T-helper 17 cell (primary cell): Measurements from ENCODE around the gene PDGFB. TPM values are rescaled to one million over a fixed set of nuclear protein-coding genes. Genes with fewer than 3 reads are reported as not detected.
A peak's percentile ranks its signal among the peaks of the same experiment; 100 is the strongest.

Experiments used
- ATAC-seq: fragments of 150-1000 bp; cut with Tn5 transposase; 2 replicates; pipeline ENCODE4 v1.10.0; 2021; ENCODE audit warnings: mild to moderate bottlenecking, moderate library complexity
- DNase-seq, 3 donors: peaks; one replicate each; pipeline versions ENCODE4 v3.0.0 to v3.0.0-alpha.2; 2020 to 2021
- H3K9me3 ChIP-seq: one replicate; pipeline ENCODE4 v1.7.0; 2013; ENCODE audit warnings: low read length, mild to moderate bottlenecking; ENCODE audit not compliant: control insufficient read depth, poor library complexity, severe bottlenecking
- H3K27ac Mint-ChIP-seq: one replicate; pipeline ENCODE4 v1.8.0; 2022; ENCODE audit warnings: mild to moderate bottlenecking, moderate library complexity, mixed read lengths
- H3K27me3 Mint-ChIP-seq: one replicate; pipeline ENCODE4 v1.8.0; 2022; ENCODE audit warnings: mixed read lengths
- H3K36me3 Mint-ChIP-seq: one replicate; pipeline ENCODE4 v1.8.0; 2022; ENCODE audit warnings: low read depth, mixed read lengths
- H3K4me1 Mint-ChIP-seq: one replicate; pipeline ENCODE4 v1.8.0; 2022; ENCODE audit warnings: mild to moderate bottlenecking, mixed read lengths
- H3K4me3 Mint-ChIP-seq: one replicate; pipeline ENCODE4 v1.8.0; 2022; ENCODE audit warnings: mild to moderate bottlenecking, moderate library complexity, mixed read lengths
- total RNA-seq, 4 donors: library from RNA in 2 of 4; stranded (reverse) in 2 of 4; gene quantifications; one replicate each; pipeline ENCODE4 v1.2.3 and lab custom pipeline; 2022 to 2026

PDGFB gene
- total RNA-seq, 2 donors from 2014 or later: 2.8 to 4.4 TPM

DNA sequence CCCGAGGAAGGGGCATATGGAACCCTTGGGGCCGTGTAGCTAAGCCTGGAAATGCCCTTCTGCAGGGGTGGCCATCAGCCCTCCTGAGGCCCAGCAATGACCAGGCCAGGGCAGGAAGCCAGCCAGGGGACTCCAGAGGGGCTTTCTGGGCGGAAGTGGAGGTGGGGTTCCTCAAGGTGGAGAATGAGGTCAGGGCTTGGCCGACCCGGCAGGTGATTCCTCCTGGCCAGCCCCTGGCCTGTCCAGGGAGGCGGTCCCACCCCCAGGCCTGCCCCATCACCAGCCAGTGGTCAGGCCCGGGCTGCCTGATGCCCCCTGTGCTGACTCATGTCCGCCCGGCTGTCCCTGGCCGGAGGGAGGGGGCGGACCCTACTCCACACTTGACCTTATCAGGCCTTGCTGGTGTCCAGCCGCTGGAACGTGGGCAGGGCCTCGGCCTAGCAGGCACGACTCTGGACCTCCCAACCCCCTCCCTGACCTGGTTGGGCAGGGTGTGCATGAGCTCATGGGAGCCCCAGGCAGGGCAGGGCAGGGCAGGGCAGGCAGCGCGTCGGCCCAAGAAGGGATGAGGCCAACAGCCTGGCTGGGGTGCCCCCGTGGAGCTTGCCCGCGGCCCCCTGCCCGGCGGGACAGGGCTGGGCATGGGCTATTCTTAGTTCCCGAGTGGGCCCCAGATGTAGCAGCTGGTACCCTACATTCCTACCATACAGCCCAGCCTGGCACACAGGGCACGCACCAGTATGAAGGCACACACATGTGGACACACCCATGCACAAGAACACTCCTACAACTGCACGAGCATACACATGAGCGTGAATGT is 38.8 kb upstream of the PDGFB start:
- H3K27me3 Mint-ChIP-seq: no peaks in the 10 kb centered on the region
- H3K4me1 Mint-ChIP-seq: peaks cover 2% of the 10 kb centered on the region
- H3K27ac Mint-ChIP-seq: no peak overlapping the region
- no peak overlapping the region for H3K4me3 Mint-ChIP-seq
- peaks cover 2% of the 10 kb centered on the region for H3K9me3 ChIP-seq
- peaks cover 4% of the 10 kb centered on the region for H3K36me3 Mint-ChIP-seq
- DNase-seq (no peak), ATAC-seq (no peak)

- no peaks in the 10 kb centered on the region for H3K27me3 Mint-ChIP-seq
- peaks cover 4% of the 10 kb centered on the region for H3K36me3 Mint-ChIP-seq
- no peak for ATAC-seq
- peaks cover 2% of the 10 kb centered on the region for H3K9me3 ChIP-seq
- no peak overlapping the region for H3K4me3 Mint-ChIP-seq
- H3K27ac Mint-ChIP-seq: peak overlapping the region; percentile 37
- H3K4me1 Mint-ChIP-seq: peaks cover 2% of the 10 kb centered on the region
- no peak for DNase-seq
Measured at GRCh38 chr22:39282645-39283321, 38.0 kb upstream of the PDGFB start.

DNA sequence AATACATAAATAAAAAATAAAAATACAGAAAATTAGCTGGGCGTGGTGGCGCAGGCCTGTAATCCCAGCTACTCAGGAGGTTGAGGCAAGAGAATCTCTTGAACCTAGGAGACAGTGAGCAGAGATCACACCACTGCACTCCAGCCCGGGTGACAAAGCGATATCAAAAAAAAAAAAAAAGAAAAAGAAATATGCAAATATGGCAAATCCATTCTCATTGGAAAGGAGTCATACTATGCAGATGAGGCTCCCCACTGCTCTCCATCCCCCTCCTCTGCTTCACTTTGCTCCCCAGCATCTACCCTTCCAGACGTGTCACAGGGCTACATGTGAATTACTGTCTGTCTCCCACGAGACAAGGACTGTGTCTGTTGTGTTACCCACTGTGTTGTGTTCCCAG is 36.3 kb upstream of the PDGFB start:
- no peak for ATAC-seq
- peaks cover 2% of the 10 kb centered on the region for H3K4me1 Mint-ChIP-seq

DNA sequence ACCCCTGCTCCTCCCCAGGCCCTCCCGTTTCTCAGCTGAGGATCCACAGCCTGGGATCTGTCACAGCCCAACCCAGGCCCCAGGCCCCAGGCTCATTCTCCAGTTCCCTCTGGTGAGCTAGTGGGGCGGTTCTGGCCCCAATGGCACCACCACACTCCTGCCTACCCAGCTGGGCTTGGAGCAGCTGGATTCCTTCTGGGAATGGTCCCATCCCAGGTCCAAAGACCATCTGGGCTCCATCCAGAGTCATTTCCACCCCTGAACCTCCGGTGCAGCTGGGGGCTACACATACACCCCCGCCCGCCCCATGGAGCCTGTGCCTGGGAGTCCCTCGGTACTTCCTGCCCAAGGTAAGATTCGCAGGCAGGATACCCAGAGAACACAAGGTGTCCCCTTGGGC is 35.5 kb upstream of the PDGFB start:
- no peak for DNase-seq
- no peak for ATAC-seq
- Mint-ChIP-seq H3K4me3 (no peak overlapping the region), H3K36me3 (no peaks in the 10 kb centered on the region), H3K4me1 (peaks cover 2% of the 10 kb centered on the region), H3K27ac (no peak overlapping the region), H3K27me3 (peaks cover 5% of the 10 kb centered on the region)
- H3K9me3 ChIP-seq: peaks cover under 1% of the 10 kb centered on the region

More for the DNA sequence above, 36.3 kb upstream of the PDGFB start:
- peaks cover 3% of the 10 kb centered on the region for H3K27me3 Mint-ChIP-seq
- no peak for DNase-seq
- H3K4me3 Mint-ChIP-seq: no peak overlapping the region
- peaks cover 2% of the 10 kb centered on the region for H3K9me3 ChIP-seq
- H3K27ac Mint-ChIP-seq: no peak overlapping the region
- peaks cover 4% of the 10 kb centered on the region for H3K36me3 Mint-ChIP-seq

DNA sequence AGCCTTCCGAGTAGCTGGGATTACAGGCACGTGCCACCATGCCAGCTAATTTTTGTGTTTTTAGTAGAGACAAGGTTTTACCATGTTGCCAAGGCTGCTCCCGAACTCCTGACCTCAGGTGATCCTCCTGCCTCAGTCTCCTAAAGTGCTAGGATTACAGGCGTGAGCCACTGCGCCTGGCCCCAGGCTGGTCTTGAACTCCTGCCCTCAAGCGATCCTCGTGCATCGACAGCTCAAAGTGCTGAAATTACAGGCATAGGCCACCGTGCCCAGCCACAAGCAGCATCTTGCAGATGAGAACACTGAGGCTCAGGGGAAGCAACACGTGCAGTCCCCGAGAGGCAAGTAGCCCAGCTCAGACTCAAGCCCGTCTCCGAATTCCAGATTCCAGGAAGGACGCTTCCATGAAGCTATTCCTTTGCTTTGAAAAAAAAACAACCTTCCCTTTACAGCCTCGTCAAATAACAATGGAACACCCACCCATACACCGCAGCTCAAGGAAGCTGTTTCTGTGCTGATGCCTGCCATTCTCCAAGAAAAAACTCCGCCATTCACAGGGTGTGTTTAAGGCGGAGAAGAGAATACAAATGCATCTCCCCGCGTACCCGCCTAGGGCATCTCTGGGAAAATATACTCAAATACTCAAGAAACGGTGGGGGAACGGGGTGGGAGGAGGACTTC is 34.5 kb upstream of the PDGFB start:
- Mint-ChIP-seq H3K4me1 (peaks cover 2% of the 10 kb centered on the region), H3K27me3 (peaks cover 5% of the 10 kb centered on the region), H3K36me3 (no peaks in the 10 kb centered on the region), H3K27ac (no peak overlapping the region), H3K4me3 (no peak overlapping the region)
- DNase-seq (no peak), ATAC-seq (no peak)
- no peaks in the 10 kb centered on the region for H3K9me3 ChIP-seq

- H3K4me3 Mint-ChIP-seq: no peak overlapping the region
- no peaks in the 10 kb centered on the region for H3K36me3 Mint-ChIP-seq
- H3K27me3 Mint-ChIP-seq: peaks cover 5% of the 10 kb centered on the region
- H3K4me1 Mint-ChIP-seq: peaks cover 2% of the 10 kb centered on the region
- no peaks in the 10 kb centered on the region for H3K9me3 ChIP-seq
- no peak overlapping the region for H3K27ac Mint-ChIP-seq
- ATAC-seq: no peak
- no peak for DNase-seq
Measured at GRCh38 chr22:39278040-39278439, 33.3 kb upstream of the PDGFB start.

- no peak overlapping the region for H3K4me3 Mint-ChIP-seq
- H3K27me3 Mint-ChIP-seq: peaks cover 5% of the 10 kb centered on the region
- no peak for ATAC-seq
- H3K4me1 Mint-ChIP-seq: no peaks in the 10 kb centered on the region
- no peak for DNase-seq
- H3K36me3 Mint-ChIP-seq: no peaks in the 10 kb centered on the region
- no peaks in the 10 kb centered on the region for H3K9me3 ChIP-seq
- H3K27ac Mint-ChIP-seq: no peak overlapping the region
Measured at GRCh38 chr22:39277142-39277607, 32.4 kb upstream of the PDGFB start.

DNA sequence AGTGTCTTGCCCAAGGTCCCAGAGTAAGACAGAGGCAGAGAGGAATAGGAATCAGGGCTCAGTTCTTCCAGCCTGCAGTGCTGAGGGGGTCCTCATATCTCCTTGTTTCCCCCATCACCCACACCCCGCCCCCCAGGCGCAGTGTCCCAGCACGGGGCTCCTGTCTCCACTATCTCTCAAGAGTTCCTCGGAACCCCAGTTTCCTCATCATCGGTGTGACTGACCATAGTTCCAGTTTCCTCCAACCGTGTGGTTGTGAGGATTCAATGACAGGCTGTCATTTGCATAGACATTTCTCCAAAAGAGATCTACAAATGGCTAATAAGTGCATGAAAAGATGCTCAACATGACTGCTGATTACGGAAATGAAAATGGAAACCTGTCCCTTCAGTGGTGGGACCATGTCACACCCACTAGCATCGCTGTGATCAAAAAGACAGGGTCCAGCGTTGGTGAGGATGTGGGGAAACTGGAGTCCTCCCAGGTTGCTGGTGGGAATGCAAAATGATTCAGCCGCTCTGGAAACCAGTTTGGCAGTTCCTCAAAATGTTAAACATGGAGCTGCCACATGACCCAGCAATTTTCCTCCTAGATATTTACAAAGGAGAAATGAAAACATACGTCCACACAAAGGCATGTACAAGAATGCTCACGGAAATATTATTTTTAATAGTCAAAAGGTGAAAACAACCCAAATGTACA is 31.8 kb upstream of the PDGFB start:
- no peaks in the 10 kb centered on the region for H3K4me1 Mint-ChIP-seq
- DNase-seq (no peak), ATAC-seq (no peak)
- peaks cover 5% of the 10 kb centered on the region for H3K27me3 Mint-ChIP-seq
- no peaks in the 10 kb centered on the region for H3K9me3 ChIP-seq
- H3K4me3 Mint-ChIP-seq: no peak overlapping the region
- no peak overlapping the region for H3K27ac Mint-ChIP-seq
- no peaks in the 10 kb centered on the region for H3K36me3 Mint-ChIP-seq

DNA sequence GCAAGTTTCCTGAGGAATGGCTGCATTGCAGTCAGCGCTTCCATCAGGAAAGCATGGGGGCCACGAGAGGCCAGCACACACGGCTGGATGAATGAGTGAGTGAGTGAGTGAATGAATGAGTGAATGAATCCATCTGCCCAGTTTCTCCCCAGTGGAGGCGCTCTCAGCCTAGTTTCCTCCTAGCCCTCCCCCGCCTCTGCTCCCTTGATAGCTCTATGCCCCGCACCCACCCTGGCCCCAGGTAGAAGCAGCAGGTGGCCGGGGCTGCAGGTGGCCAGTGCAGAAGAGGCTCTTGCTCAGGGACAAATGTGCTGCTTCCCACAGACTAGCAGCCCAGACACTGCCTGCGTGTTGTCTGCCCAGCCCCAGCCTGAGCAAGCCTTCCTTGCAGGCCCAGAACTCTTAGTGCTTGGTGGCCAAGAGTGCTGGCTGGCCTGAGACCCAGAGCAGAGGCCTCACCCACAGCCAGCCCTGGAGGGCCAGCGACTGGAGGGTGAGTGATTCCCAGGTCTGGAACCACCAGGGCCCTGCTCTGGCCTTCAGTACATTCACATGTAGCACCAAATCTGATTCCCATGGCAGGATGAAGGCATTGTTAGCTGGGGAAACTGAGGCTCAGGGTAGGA is 31.1 kb upstream of the PDGFB start:
- H3K27ac Mint-ChIP-seq: no peak overlapping the region
- H3K27me3 Mint-ChIP-seq: peaks cover 5% of the 10 kb centered on the region
- H3K4me3 Mint-ChIP-seq: no peak overlapping the region
- peaks cover 2% of the 10 kb centered on the region for H3K36me3 Mint-ChIP-seq
- no peaks in the 10 kb centered on the region for H3K4me1 Mint-ChIP-seq
- no peaks in the 10 kb centered on the region for H3K9me3 ChIP-seq
- ATAC-seq: no peak
- no peak for DNase-seq

DNA sequence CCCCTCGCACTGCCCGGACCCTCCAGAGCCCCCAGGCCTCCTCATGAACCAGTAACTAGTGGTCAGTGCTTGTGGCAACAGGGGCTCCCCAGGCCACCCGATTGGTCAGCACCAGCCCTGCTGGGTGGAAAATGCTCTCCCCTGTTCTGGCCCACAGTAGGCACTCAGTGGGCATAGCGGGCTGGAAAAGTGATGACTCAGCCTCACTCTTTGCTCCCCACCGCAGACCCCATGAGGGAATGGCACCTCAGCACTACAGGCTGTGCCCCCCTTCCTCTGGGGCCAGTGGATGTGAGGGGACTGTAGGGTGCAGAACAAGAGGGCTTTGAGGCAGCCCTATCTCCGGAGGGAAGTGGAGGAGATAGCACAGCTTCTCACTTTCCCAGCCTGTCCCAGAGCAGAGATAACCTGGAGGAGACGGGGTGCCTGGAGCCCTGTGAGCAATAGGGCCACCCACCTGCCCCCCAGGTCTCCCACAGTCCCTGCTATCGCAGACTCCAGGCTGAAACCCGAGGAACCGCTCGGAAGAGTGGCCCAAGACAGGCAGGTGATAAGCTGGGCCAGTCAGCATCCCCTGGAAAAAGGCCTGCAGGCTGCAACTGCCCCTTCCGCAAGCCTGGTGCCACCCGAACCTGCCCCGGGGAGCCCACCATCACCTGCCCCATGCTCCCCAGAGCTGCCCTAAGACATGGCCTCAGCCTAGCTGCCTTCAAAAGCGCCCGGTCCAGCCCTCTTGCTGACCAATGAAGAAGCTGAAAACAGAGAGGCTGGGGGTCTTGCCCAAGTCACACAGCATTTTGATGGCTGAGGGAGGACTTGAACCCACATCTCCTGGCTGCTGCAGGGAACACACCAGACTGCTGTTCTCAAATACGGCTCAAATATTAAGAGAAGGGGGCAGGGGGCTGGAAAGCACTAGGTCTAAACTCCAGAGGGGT is 29.4 kb upstream of the PDGFB start:
- ATAC-seq (no peak), DNase-seq (no peak)
- peaks cover 5% of the 10 kb centered on the region for H3K27me3 Mint-ChIP-seq
- H3K4me1 Mint-ChIP-seq: no peaks in the 10 kb centered on the region
- H3K27ac Mint-ChIP-seq: no peak overlapping the region
- H3K4me3 Mint-ChIP-seq: no peak overlapping the region
- peaks cover 2% of the 10 kb centered on the region for H3K36me3 Mint-ChIP-seq
- H3K9me3 ChIP-seq: no peaks in the 10 kb centered on the region

GRCh38 chr22:39270792-39271191 is 26.0 kb upstream of the PDGFB start:
- H3K27ac Mint-ChIP-seq: no peak overlapping the region

DNA sequence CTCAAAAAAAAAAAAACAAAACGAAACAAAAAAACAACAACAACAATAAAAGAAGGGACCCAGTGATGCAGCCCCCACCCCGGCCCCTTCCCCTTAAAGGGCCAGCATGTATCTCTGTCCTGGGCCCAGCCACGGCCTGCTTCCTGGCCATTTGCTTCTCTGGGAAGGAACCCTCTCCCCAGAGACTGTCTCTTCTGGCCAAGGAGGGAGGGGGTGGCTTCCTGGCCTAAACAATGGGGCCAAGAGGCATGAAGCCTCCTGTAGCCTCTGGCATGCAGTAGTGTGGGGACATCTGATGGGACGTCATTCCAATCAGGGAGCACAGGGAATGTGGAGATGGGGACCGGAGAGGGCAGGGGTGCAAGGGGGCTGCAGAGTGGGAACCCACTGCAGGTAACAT is 25.5 kb upstream of the PDGFB start:
- no peaks in the 10 kb centered on the region for H3K27me3 Mint-ChIP-seq
- DNase-seq (no peak), ATAC-seq (no peak)
- H3K4me3 Mint-ChIP-seq: no peak overlapping the region
- H3K9me3 ChIP-seq: no peaks in the 10 kb centered on the region
- H3K27ac Mint-ChIP-seq: no peak overlapping the region
- H3K36me3 Mint-ChIP-seq: peaks cover 2% of the 10 kb centered on the region
- peaks cover 2% of the 10 kb centered on the region for H3K4me1 Mint-ChIP-seq

More at GRCh38 chr22:39270792-39271191, 26.0 kb upstream of the PDGFB start:
- Mint-ChIP-seq H3K4me1 (peaks cover 2% of the 10 kb centered on the region), H3K36me3 (peaks cover 2% of the 10 kb centered on the region), H3K27me3 (no peaks in the 10 kb centered on the region), H3K4me3 (no peak overlapping the region)
- DNase-seq (no peak), ATAC-seq (no peak)
- H3K9me3 ChIP-seq: no peaks in the 10 kb centered on the region
